Retinal pigment epithelial cell (primary cell): ENCODE data around the gene RSPO1.

Experiments used
- DNase-seq: peaks from one replicate; pipeline ENCODE4 v3.0.0-alpha.2; 2010; ENCODE audit warnings: low read depth
- H3K4me3 ChIP-seq: 2 replicates; pipeline ENCODE4 v1.5.1; 2011; ENCODE audit warnings: mild to moderate bottlenecking, low read length, control low read depth, moderate library complexity
- CTCF ChIP-seq: conservative IDR thresholded peaks from 2 replicates; pipeline ENCODE4 v1.5.1; 2011; ENCODE audit warnings: low read depth, low read length, control low read depth, inconsistent platforms

Gene RSPO1

DNA sequence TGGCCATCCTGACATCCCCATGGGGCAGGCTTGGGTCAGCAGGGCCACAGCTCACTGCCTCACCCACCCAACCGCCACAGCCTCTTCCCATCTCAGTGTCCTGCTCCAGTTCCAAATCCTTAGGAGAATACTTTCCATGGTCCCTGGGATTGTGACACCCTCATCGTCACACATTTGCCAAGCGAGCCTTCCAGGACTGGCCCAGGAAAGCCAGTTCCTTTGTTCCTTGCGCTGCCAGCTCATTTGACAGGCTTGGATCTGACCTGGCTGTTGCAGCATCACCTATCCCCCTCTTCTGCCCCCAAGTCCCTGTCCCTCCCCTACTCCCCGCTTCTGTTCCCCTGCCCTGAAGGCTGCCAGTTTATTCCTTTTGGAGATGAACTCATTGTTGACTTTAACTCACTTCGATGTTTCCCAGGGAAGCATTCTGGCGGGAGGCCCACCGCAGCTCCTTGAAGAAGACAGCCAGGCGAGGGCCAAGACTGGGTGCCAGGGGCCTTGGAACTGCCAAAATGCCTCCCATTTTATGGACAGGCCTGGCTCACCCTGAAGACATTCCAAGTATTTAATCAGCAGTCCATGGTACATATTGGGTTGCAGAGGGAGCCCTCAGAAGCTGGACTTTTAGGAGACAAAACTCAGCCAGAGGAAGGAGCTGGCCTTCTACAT is 28.8 kb downstream of the RSPO1 start:
- H3K4me3 ChIP-seq = no peak overlapping the region
- no peak for DNase-seq
- TF ChIP-seq CTCF = no peak

DNA sequence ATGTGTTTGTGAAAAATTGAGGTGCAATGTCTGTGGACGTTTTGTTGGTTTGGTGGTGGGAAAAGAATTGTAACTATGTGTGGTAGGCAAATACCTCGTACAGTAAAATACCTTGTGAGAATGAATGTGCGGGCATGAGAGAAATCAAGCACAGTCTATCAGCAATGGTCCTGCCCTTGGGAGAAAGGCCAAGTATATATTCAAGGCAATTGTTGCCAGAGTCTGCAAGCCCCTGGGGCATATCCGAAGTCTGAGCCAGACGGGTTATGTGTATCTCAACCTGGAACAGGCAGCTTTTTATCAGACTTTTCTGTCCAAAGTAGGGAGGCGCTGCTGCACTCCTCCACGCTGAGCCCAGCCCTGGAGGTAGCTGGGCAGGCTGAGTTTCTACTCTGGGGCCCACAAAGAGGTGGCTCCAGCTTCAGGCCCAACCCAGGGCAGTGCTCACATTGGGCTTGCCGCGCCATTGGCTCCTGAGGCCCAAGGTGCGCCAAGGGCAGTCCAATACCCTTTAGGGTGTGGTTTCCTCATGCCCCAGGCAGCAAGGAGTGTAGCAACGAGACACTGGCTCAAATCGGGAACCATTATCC is 29.5 kb downstream of the RSPO1 start:
- H3K4me3 ChIP-seq = no peak overlapping the region
- TF ChIP-seq CTCF = no peak
- DNase-seq = no peak

GRCh38 chr1:37602750-37603694 is 31.7 kb downstream of the RSPO1 start:
- no peak overlapping the region for H3K4me3 ChIP-seq
- TF ChIP-seq CTCF = peak; percentile 89
- DNase-seq = no peak

DNA sequence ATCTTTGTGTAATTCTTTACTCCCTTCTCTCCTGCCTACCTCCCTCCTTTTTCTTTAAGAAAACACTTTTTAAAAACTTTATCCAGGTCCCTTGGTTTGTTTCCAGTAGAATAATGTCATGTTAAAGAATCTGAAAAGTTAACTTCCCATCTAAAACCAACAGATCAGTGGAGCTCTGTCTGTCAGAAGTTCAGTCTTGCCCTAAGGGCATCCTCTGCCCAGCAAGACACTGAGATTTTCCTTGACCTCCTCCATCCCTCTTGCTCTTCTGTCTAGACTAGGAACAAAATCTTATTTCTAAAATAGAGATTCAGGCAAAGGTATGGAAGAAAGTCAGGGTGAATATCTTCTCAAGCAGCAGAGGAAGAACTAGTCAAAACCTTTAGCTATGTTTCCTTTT is 33.3 kb downstream of the RSPO1 start:
- no peak for TF ChIP-seq CTCF
- DNase-seq = no peak
- no peak overlapping the region for H3K4me3 ChIP-seq

DNA sequence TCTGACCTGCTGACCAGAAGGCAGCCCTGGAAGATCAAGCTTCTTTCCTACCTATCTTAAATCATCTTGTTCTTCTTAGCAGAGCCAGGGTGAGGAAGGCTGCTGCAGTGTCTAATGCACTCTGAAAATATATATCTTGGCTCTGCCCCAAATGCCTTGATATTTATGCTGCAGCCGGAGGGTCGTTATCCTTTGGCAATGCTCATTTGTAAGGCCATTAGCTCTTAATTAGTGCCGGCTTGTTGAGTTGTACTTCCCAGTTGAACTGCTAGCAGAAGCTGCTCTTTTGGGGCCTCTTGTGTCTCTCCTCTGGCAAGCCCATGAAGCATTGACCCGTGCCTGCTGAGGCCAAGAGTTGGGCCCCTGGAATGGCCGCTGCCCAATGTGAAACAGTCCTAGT is 34.8 kb downstream of the RSPO1 start:
- no peak for TF ChIP-seq CTCF
- H3K4me3 ChIP-seq = no peak overlapping the region
- no peak for DNase-seq

DNA sequence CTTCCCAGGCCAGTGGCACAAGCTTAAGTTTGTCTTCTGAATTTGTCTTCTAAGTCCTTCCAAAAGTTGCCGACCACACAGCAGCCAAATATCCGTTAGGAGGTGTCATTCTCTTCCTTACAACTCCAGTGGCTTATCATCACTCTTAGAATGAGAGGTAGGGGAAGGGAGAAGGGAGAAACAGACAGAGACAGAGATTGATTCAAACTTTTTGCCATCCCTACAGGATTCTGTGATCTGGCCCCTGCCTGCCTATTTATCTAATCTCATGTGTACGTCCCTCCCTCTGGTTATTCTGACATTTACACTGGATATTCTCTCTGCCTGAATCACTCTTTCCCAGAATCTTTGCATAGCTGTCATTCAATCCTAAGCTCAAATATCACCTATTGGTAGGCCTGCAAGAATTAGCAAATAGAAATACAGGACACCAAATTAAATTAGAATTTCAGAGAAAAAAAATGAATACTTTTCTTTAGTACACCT is 38.5 kb downstream of the RSPO1 start:
- DNase-seq = no peak
- peak overlapping the region; percentile 98 for H3K4me3 ChIP-seq
- no peak for TF ChIP-seq CTCF
